Lower leg skin (tissue), 4 donors: ENCODE measurements around the gene TYW3. TPM values are rescaled to one million over a fixed set of nuclear protein-coding genes. Genes with fewer than 3 reads are reported as not detected.
"Not testable (repeated sequence)": the region's sequence is repeated elsewhere in the genome, so short reads cannot be mapped to it uniquely, and the experiment has no call there.

Experiments used
- DNase-seq, 2 donors: peaks; one replicate each; pipeline ENCODE4 v3.0.0-alpha.2; 2019; ENCODE audit warnings: low spot score in 2 of 2
- H3K4me3 ChIP-seq: fragments of 200-600 bp; sonication (generic); 2 replicates; pipeline ENCODE4 v1.5.1; 2017; ENCODE audit warnings: mild to moderate bottlenecking, low read depth; ENCODE audit not compliant: poor library complexity, severe bottlenecking
- POLR2A ChIP-seq, 2 donors: fragments of 450-650 bp; IDR thresholded peaks; one replicate each; pipeline ENCODE4 v1.6.1; 2016 to 2017; ENCODE audit warnings: antibody characterized with exemption in 2 of 2, mild to moderate bottlenecking in 1 of 2, moderate library complexity in 1 of 2
- WGBS, 2 donors: methylation state at CpG; one replicate each; pipeline ENCODE4 v1.1.5; 2018; 5-methylcytosine and 5-hydroxymethylcytosine counted together
- intact Hi-C: fragments of 100-400 bp; cut with DNase I; formaldehyde crosslinking; loops from one replicate; pipeline ENCODE4 v1.15.0; 2023; ENCODE audit warnings: low total_unique reads
- total RNA-seq, 4 donors: library from RNA; depleted of rRNA; stranded (reverse); fragments of >200 nt; gene quantifications; one replicate each; pipeline ENCODE4 v1.1.0, GENCODE V29; 2016
- TF ChIP-seq, protein P1 (sequence below), 3 donors: fragments of 450-650 bp; IDR thresholded peaks; one replicate each; pipeline ENCODE4 v1.5.1; 2016; ENCODE audit warnings: antibody characterized with exemption in 3 of 3, mild to moderate bottlenecking in 3 of 3, moderate library complexity in 2 of 3

The TYW3 gene
- total RNA-seq, 4 donors from 2014 or later = 6.5 to 10.8 (median 8.7) TPM

DNA sequence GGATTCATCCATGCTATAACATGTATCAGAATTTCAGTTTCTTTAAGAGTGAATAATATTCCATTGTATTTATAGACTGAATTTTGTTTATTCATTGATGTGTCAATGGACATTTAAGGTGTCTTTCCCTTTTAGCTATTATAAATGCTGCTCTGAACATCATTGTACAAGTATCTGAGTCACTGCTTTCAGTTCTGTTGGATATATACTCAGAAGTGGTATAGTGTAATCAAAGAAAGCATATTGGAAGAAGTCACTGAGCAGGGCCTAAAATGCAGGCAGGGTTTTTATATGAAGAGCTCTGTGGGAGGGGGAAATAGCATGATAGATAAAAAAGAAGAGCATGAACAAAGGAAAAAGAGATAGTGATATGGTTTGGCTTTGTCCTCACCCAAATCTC is 22.5 kb downstream of the TYW3 start:
- no peak for DNase-seq
- no peak overlapping the region for H3K4me3 ChIP-seq
- TF ChIP-seq, protein P1, sequence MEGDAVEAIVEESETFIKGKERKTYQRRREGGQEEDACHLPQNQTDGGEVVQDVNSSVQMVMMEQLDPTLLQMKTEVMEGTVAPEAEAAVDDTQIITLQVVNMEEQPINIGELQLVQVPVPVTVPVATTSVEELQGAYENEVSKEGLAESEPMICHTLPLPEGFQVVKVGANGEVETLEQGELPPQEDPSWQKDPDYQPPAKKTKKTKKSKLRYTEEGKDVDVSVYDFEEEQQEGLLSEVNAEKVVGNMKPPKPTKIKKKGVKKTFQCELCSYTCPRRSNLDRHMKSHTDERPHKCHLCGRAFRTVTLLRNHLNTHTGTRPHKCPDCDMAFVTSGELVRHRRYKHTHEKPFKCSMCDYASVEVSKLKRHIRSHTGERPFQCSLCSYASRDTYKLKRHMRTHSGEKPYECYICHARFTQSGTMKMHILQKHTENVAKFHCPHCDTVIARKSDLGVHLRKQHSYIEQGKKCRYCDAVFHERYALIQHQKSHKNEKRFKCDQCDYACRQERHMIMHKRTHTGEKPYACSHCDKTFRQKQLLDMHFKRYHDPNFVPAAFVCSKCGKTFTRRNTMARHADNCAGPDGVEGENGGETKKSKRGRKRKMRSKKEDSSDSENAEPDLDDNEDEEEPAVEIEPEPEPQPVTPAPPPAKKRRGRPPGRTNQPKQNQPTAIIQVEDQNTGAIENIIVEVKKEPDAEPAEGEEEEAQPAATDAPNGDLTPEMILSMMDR (IDR thresholded peaks at IDR 0.05) = no peak
- TF ChIP-seq POLR2A (IDR thresholded peaks at IDR 0.05) = no peak
- intact Hi-C loops = no loop called here

DNA sequence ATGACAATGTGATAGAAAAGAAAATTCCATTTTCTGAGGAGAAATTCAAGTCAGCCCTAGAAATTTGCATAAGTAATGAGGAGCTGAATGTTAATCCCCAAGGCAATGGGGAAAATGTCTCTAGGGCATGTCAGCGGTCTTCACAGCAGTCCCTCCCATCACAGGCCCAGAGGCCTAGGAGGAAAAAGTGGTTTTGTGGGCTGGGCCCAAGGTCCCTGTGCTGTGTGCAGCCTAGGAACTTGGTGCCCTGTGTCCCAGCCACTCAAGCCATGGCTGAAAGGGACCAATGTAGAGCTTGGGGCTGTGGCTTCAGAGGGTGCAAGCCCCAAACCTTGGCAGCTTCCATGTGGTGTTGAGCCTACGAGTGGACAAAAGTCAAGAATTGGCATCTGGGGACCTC is 23.7 kb downstream of the TYW3 start:
- DNase-seq, H3K4me3 ChIP-seq, intact Hi-C loops: not testable (repeated sequence)
- 94 to 100% methylated on average over 2 of the region's 2 CpGs for WGBS, 2 donors

DNA sequence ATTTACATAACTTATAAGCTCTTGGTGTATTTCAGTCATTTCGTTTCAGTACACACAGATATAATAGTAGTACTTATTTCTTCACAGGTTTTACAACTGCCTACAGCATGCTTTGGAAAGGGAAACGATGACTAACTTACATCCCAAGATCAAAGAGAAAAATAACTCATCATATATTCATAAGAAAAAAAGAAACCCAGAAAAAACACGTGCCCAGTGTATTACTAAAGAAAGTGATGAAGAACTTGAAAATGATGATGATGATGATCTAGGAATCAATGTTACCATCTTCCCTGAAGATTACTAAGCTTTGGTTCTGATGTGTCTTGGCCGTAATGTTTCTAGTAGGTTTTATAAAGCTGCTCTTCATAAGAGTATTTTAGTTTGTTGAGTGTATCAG is 30.9 kb downstream of the TYW3 start:
- WGBS, 2 donors = 60 to 65% methylated on average over 4 of the region's 4 CpGs
- DNase-seq = no peak
- TF ChIP-seq, protein P1 (IDR thresholded peaks at IDR 0.05) = no peak
- TF ChIP-seq POLR2A (IDR thresholded peaks at IDR 0.05) = no peak
- intact Hi-C loops = no loop called here
- no peak overlapping the region for H3K4me3 ChIP-seq

DNA sequence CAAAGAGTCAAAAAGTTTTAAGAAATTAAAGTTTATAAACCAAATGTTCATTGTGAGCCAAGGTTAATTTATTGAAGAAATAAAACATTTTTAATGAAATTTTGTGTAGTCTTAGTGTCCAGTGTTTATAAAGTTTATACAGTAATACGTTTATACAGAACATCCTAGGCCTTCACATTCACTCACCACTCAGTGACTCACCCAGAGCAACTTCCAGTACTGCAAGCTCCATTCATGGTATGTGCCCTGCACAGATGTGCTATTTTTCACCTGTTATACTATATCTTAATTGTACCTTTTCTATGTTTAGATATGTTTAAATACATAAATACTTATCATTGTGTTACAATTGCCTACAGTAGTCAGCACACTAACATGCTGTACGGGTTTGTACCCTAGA is 33.6 kb downstream of the TYW3 start:
- intact Hi-C loops = no loop called here
- TF ChIP-seq POLR2A (IDR thresholded peaks at IDR 0.05) = no peak
- TF ChIP-seq, protein P1 (IDR thresholded peaks at IDR 0.05) = no peak
- no peak for DNase-seq
- no peak overlapping the region for H3K4me3 ChIP-seq
- WGBS, 2 donors = 83 to 87% methylated on average over 2 of the region's 2 CpGs

DNA sequence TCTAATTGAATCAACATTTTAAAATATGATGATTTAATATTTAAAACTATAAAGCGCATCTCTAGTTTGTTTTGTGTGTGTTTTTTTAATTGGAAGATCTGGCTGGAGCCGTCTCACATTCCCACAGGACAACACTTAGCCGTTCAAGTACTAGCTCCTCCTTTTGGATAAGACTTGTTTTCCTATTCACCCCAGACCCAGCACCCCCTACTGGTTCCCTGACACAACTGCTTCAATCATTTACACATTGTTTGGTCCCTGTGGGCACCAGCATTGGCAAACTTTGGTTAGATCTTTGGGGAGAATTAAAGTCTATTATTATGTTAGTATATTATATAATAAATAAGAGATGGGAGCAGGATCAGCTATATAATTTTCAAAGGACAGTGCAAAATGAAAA is 34.5 kb downstream of the TYW3 start:
- intact Hi-C loops = no loop called here
- no peak for DNase-seq
- no peak for TF ChIP-seq POLR2A (IDR thresholded peaks at IDR 0.05)
- TF ChIP-seq, protein P1 (IDR thresholded peaks at IDR 0.05) = no peak
- H3K4me3 ChIP-seq = no peak overlapping the region
- 68 to 69% methylated on average over 3 of the region's 3 CpGs for WGBS, 2 donors

DNA sequence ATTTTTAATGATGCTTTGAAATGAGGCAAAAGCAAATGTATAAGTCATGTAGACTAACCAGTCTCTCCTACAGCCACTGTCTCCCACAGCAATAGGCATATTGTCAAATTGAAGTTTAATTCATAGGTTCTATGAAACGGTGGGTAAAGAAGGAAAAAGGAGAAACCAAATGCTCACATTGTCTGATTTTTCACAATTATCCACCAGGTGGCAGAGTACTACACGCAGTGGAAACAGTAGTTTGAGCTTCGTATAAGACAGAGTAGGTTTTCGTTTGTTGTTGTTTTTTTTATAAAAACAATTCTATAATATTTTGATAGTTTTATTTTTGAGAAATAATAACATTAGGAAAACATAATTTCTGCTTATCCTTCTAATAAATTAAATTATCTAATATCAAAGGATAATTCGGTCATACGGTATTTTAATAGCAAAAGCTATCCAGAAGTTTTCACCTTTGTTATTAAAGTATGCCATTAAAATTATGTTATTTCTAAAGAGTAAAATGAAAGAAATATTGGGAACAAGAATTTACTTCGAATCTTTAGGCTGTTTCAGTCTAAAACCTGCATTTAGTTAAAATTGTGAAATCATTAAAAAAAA is 39.1 kb downstream of the TYW3 start:
- TF ChIP-seq, protein P1 (IDR thresholded peaks at IDR 0.05) = no peak
- no peak for TF ChIP-seq POLR2A (IDR thresholded peaks at IDR 0.05)
- DNase-seq = no peak
- intact Hi-C loops = no loop called here
- 27 to 28% methylated on average over 7 of the region's 7 CpGs for WGBS, 2 donors
- no peak overlapping the region for H3K4me3 ChIP-seq
